Gastroesophageal sphincter (tissue), 3 donors: ENCODE data around the gene AMHR2.

Source experiments
- EP300 ChIP-seq: sonication (generic); formaldehyde crosslinking; IDR thresholded peaks from one replicate; pipeline ENCODE4 v1.6.1; 2017; ENCODE audit warnings: antibody characterized with exemption, mild to moderate bottlenecking
- TF ChIP-seq, protein P1 (sequence below), 4 experiments: fragments of 200-600 bp in 2 of 4; fragments of 450-650 bp in 2 of 4; sonication (generic) in 1 of 4; IDR thresholded peaks; one replicate each; pipeline ENCODE4 v1.5.1; 2017 to 2019; ENCODE audit warnings: antibody characterized with exemption in 4 of 4, mild to moderate bottlenecking in 2 of 4, moderate library complexity in 2 of 4

DNA sequence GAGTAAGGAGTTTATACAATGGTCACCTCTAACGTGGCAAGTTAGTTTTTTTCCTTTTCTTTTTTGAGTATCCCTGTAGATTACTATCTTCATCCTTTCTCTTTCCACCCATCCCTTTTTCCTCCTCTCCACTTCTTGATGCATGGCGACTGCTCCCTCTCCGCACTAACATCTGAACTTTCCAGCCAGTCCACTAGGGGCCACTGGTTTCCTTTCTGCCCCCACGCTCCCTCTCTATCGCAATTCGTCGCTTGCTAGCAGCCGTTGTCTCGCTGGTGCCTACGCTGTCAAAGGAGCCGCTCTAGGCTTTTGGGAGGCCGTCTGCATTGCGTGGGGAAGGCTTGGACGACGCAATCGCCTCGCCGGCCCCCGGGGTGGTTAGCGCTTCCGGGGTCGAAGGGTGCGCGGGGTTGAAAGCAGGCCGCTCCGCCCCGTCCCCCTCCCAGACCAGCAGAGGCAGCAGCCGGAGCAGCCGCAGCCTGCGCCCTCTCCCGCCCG, 28.1 kb downstream of the AMHR2 start, which contains the start of gene PCBP2:
- TF ChIP-seq, protein P1, sequence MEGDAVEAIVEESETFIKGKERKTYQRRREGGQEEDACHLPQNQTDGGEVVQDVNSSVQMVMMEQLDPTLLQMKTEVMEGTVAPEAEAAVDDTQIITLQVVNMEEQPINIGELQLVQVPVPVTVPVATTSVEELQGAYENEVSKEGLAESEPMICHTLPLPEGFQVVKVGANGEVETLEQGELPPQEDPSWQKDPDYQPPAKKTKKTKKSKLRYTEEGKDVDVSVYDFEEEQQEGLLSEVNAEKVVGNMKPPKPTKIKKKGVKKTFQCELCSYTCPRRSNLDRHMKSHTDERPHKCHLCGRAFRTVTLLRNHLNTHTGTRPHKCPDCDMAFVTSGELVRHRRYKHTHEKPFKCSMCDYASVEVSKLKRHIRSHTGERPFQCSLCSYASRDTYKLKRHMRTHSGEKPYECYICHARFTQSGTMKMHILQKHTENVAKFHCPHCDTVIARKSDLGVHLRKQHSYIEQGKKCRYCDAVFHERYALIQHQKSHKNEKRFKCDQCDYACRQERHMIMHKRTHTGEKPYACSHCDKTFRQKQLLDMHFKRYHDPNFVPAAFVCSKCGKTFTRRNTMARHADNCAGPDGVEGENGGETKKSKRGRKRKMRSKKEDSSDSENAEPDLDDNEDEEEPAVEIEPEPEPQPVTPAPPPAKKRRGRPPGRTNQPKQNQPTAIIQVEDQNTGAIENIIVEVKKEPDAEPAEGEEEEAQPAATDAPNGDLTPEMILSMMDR (IDR thresholded peaks at IDR 0.05): peak; percentile 57 to 95 (median 94)
- no peak for TF ChIP-seq EP300
